HG03097 (cell line): ENCODE results near the gene SNX19.
"Not testable (repeated sequence)": the region's sequence is repeated elsewhere in the genome, so short reads cannot be mapped to it uniquely, and the experiment has no call there.

Experiments
- ATAC-seq: cut with Tn5 transposase; IDR thresholded peaks from one replicate; pipeline ENCODE4 v1.9.1; 2021; ENCODE audit not compliant: unreplicated experiment, low FRiP score

SNX19 gene

DNA sequence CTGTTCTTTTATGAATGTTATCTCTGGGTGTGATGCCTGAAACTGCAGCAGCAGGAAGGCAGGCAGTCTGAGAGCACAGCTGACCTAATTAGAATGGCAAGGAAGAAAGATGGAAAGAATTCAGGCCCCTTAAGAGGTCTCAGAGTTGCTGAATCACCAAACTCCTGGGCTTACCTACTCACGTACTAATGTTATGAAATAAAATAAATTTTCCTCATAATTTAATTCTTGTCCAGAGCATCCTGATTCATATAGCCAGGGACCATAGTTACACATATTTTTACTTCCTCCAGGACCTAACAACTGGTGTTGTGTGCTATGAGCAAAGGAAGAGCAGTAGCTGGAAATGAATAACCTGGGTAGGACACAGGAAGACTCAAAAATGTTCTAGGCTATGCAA is 41.9 kb downstream of the SNX19 start:
- no peak for ATAC-seq

DNA sequence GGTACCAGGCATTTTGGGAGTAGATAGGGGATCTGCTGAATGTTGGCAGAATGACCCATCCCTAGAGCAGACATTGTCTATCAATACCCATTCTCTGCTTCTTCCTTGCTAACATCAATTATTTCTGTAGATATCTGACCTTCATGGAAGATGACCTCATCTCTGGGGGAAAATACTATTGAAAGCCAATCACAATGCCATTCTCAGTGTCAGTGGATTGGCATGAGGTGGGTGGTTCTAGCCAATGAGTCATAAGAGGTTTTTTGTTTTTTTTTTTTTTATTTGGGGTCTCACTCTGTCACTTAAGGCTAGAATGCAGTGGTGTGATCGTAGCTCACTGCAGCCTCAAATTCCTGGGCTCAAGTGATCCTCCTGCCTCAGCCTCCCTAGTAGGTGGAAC is 42.5 kb downstream of the SNX19 start:
- no peak for ATAC-seq

DNA sequence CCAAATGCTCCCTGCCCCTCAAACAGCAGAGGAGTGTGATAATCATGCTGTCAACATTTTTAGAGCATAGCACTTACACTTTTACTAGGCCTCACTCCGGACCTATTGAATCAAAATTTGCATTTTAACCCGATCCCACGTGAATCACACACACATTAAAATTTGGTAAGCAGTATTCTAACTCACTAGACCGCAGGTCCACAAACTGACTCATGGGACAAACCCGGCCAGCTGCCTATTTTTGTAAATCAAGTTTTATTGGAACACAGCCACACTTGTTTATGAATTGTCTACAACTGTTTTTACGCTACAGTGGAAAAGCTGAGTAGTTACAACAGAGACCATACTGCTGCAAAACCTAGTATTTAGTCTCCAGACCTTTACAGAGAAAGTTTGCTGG is 43.3 kb downstream of the SNX19 start:
- no peak for ATAC-seq

DNA sequence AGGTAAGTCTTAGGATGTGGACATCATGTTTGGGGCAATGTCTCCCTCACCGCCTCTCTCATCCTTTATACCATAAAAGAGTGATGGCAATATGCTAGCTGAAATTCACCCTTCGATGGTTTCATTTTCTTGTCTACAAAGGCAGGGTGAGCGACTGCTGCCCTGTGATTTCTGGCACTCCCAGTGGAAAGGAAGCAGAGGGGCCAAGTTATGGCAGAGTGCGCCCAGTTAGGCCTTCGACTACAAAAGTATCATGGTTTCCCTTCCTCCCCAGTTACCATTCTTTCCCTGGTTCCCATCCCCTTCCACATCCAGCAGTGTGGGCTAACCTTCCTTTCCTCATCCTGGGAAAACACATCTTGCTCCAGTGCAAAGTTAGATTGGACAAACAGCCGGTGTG is 43.8 kb downstream of the SNX19 start:
- no peak for ATAC-seq

DNA sequence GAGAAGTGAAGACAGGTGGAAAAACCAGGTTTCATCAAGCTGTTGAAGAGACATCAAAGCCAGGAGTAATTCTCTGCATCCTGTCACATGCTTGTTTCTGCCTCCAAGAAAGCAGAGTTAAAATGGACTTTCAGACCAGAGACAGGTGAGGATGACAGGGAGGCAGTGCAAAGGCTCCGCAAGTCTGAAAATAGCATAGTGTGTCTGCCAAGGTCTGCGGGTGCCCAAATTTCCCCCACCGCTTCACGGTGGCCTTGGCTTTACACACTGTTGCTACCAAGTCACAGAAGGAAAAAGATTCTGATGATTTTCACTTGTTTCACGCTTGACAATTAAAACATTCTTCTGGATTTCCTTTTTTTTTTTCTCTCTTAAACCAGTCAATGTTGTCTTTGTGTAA is 44.2 kb downstream of the SNX19 start:
- no peak for ATAC-seq

DNA sequence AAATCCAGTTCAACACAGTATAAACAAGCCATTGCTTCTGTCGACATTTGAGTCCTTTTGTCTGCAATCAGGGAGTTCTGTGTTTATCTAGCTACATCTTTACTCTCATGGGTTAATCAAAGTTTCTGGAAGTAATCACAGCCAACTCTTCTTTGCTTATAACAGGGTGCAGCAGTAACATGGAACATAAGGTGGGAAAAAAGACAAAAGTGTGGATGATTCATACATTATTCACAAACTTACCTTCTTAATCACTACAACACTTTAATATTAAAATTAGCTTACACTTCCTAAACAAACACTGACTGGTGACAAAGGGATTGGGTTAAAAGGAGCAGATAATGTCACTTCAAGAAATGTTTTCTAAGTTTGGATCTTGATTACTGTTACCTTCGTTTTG is 44.7 kb downstream of the SNX19 start:
- ATAC-seq = no peak

DNA sequence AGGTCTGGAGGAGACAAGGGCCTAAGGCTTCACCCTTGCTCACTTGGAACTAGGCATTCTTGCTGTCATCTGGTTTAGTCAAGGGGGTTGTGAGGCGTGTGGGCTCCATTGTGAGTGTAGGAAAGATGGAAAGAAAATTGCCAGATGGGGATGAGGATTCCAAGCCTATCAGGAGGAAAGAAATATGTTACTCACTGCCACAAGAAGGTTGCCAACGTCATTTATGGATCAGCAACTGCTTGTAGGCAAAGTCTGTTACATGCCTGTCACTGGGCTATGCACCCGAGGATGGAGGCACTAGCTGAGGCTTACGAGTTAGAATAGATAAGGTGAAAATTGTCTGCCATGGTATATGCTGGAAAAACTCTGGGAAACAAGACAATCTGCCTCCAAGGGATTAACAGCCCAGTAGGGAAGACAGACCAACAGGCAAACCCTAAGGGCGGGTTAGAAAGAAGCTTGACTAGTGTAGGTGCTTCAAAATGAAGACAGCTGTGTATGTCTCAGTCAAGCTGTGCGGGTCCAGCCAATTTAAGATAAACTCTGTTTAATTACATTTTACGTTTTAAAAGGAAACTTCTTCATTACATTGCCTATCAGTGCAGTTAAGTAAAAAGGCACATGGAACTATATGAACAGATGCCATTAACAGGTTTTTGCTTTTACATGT is 47.4 kb downstream of the SNX19 start:
- no peak for ATAC-seq

DNA sequence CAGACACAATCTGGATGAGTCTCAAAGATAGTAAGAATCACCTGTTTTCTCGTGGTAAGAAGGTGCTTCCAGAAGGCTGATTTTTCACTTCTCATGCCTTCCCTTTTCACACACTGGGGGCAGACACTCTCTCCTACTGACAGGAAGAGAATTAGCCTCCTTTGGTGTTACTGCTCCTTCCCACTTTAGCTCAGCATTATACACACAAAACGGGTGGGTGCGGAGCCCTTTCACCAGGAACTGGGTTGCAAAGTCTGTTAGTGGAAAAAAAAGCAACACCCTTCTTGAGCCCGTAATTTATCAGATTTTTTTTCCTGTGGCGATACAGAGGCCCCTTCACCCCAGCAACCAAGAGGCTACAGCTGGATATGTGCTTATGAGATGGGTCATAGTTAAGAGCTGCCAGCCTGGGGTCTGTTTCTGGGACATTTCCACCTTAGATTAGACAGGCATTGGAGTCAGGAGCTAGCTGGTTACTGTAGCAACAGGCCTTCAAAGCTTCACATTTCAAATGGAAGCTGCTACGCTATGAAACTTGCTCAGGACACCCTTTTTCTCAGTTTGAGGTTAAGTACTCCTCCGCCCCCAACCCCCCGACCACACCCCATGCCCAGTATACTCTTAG is 48.1 kb downstream of the SNX19 start:
- ATAC-seq = no peak

DNA sequence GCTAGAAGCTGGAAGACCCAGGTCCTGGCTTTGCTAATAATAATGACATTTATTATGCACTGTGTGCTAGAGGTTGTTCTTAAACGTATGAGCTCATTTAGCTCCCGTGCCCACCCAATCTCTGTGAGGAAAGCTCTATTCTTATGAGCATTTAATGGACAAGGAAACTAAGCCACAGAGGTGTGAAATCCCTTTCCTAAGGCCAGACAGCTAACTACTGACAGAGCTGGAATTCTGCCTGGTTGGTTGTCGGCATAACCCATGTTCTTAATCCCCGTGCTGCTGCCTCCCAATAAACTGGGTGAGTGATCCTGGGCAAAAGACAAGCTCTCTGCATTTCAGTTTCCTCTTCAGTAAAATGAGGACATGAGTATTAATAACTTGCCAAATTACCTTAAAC is 49.4 kb downstream of the SNX19 start:
- no peak for ATAC-seq

DNA sequence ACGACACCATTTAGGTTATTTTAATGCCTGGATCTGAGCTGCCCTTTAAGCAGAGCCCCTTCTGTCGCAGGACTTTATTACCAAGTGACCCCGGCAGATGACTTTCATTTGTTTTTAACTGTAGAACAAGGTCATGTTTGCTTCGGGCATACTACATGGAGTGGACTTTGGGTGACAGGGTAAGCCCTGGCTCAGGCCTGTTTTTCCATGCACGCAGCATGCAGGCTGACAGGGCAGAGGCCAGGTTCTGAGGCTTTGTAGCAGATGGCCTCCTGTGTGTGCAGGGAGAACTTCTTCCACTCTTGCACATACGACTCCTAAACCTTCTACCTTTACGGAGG is 50.5 kb downstream of the SNX19 start:
- ATAC-seq = no peak

DNA sequence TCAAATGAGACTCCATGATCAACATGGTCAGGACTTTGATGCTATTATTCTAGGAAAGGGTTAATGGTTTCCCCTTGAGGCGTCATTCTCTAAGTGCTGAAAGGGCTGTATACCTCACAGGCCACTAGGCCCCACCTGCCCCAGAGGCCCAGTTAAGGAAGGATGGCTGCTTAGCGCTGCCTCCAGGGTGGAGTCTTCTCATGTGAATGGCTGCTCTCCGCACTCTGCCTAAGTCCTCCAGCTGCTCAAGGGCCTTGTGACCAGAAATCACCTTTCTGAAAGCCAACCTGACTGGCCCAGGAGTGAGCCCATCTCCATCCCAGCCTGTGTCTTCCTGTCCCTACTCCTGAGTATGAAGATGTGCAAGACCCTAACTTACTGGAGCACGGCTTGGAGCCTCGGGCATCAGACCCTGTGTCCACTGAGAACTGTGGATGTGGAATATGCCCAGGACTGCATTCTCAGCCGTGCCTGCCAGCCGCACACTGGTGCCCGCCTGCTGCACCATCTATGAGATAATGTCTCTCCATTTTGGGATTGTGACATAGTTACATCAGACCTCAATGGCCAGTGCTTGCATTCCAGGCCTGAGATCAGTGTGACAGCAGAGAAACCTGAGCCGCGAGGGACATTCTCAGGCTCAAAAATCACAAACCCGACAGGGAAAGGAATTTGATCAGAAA is 51.0 kb downstream of the SNX19 start:
- ATAC-seq = no peak

DNA sequence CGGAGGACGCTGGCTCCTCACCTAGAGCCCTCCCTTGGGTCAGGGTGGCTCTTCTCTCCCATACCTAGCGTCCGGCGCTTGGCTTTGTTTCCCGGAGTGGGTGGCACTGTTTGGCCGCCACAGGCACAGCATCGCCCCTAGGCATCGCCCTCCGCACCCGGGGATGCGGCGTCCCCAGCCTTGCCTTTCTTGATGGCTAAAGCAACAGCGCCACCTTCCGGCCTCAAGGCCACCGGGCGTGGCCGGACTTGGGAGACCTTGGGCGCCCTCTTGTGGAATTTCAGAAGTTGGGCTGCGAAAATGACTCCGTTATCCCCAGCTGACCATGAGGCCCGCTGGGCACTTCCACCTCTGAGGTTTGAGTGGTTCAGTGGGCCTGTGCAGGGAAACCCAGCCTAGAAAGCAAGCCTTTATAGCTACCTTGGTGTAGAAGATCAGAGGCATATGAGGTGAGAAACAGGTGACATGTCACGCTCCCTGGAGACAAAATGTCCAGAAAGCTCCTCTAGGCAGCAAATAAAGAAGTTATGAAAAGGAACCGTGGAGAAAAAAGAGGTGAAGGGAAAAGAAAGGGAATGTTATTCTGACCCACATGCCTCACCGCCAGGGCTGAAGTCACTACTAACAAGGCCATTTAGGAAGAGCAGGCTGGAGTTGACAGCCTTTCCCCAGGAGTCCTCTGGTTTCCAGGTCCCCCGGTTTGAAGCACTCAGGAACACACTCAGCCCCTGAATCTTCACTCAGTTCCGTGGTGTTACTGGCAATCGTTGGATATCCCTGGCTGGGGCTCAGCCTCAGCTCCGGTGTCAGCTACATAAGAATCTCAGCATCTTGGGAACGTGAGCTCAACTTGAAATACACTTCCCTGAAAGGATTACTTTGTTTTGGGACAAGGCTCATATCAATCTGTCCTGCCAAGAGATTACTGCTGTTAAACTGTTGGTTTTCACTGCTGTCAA is 54.1 kb downstream of the SNX19 start:
- ATAC-seq = peak; percentile 73

DNA sequence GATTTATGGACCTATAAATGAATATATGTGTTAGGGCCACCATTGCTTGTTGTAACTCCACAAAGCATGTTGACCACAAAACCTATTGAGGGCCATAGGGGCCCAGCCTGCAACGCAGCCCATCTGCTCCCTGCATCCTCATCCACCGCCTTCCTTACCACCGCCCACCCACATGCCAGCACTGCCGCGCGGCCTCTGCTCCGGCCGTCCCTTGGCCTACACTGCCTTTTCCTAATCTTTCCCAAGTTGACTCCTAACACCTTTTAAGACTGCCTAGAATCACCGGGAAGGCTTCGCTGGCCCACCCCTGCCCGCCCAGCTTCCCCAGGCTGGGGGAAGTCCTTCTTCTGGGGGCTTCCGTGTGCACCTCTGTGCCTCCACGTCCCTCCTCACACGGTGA is 55.0 kb downstream of the SNX19 start:
- no peak for ATAC-seq

DNA sequence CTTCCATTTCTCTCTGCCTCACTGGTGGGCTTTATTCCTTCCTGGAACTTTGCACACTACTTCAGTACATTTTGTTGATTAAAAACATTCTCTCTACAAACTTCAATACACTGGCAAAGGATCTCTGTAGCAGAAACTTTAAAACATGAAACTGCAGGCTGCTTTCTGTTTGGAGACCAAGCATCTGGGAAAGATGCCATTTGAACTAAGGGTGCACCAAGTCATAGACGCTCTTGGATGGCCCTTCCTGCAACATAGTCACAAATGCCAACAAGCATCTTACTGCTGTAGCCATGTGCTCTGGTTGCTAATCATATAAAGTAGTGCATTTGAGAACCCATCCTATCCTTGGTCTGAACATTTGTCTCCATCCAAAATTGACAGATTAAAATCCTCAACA is 56.4 kb downstream of the SNX19 start:
- no peak for ATAC-seq

DNA sequence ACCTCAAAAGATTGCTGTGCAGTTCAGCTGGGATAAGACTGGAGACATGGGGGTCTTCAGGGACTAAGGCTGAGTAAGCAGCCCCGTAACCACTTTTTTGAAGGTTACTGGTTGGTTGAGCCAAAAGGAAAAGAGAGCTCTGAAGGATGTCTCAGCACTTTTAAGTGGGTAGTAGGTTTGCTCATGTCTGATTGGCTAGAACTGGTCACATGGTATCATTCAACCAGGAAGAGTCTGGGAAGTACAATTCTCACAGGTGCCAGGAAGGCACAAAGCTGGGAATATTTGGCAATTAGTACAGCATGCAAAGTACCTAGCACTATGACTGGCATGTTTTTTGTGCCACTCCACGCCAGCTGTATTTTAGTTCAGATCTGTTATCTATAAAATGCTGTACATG is 58.1 kb downstream of the SNX19 start:
- no peak for ATAC-seq

DNA sequence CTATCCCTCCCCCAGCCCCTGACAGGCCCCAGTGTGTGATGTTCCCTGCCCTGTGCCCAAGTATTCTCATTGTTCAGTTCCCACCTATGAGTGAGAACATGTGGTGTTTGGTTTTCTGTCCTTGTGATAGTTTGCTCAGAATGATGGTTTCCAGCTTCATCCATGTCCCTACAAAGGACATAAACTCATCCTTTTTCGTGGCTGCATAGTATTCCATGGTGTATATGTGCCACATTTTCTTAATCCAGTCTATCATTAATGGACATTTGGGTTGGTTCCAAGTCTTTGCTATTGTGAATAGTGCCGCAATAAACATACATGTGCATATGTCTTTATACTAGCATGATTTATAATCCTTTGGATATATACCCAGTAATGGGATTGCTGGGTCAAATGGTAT is 60.6 kb downstream of the SNX19 start:
- ATAC-seq = not testable (repeated sequence)

DNA sequence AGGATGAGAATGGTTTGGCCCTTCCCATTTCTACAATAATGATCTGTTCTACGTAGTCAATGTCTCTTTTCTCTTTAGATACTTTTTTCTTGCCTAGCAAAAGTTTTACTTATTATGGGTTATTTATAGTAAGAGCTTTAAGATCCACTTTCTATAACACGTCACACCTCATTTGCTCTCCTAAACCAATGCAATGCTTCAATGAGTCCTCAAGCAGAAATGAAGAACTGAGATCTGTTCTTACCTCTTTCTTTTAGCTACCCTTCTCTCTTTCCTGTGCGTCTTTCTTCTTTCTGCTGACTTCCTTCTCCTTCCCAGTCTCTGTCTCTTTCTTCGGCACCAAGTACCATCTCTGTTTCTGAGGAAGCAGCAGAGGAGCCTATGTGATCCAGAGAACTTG is 61.8 kb downstream of the SNX19 start:
- ATAC-seq = no peak

DNA sequence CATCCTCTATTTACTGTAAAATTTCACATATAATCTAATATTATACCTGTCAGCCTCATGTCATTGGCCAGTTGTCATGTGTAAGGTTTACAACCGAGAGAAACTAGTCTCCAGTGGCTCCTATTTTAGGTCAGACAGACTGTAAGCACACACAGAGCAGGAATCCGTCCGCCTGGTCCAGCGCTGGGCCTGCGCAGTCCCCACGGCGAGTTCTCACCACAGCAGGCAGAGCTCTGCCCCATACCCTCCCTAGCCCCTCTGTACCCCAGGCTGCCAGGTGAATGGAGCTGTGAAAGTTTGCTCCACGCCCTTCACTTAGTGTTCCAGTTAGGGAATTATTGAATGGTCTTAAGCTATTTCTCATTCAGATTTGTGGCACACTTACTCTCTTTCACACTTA is 63.7 kb downstream of the SNX19 start:
- ATAC-seq = no peak

DNA sequence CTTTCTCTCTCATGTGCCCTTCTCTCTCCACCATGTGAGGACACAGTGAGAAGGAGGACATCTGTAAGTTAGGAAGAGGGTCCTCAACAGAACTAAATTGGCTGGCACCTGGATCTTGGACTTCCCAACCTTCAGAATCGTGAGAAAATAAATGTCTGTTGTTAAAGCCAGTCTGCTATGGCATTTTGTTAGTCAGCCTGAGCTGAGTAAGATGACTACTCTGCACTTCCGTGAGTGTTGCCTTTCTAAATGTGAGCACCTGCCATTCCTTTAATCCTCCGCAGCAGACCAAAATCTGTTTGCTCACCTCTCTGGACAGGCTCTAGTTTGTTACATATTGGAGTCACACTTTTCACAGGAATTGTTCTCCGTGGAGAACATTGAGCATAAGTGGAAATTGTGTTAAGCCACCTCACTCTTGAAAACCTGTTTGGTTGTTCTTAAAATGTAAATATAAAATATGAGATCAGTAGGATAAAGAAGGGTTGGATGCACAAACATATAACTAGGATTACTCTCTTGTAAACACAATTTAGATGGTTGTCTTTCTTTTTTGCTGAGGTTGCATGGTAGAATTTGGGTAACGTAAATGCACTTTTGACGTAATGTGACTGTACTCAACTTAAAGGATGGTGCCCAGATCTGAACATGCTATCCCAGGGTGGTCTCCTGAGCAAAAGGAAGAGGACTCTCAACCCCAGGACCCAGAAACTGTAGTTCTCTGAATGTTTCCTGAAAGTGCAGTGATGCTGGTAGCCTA is 65.9 kb downstream of the SNX19 start:
- ATAC-seq = no peak

DNA sequence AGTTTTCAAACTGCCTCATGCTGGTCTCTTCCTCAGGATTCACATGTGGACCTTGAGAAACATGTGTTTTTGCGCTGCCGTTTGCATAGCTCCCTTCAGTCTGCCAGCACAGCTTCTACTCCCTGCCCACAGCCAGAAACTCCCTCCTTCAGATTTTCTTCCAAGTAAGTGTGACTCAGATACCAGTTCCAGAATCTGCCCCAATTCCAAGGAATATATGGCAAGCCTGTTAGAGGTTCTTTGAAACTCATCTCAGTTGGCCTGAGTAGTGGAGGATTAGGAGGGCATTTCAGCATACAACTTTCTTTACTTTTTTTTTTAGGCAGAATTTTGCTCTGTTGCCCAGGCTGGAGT is 67.1 kb downstream of the SNX19 start:
- ATAC-seq = no peak
